Breast epithelium (tissue), 3 donors: ENCODE results near the gene FOLR3.

Source experiments
- POLR2A ChIP-seq: fragments of 450-650 bp; IDR thresholded peaks from one replicate; pipeline ENCODE4 v1.6.1; 2016; ENCODE audit warnings: antibody characterized with exemption, mild to moderate bottlenecking, moderate library complexity
- POLR2AphosphoS5 ChIP-seq, 3 donors: sonication (generic); formaldehyde crosslinking; IDR thresholded peaks; one replicate each; pipeline ENCODE4 v1.6.1; 2017; ENCODE audit warnings: antibody characterized with exemption in 3 of 3
- TF ChIP-seq, protein P1 (sequence below), 3 donors: fragments of 450-650 bp; IDR thresholded peaks; one replicate each; pipeline ENCODE4 v1.5.1; 2016 to 2017; ENCODE audit warnings: antibody characterized with exemption in 3 of 3, mild to moderate bottlenecking in 3 of 3, moderate library complexity in 3 of 3

GRCh38 chr11:72088076-72088808 lies 47.3 kb upstream of the FOLR3 start:
- TF ChIP-seq, protein P1, sequence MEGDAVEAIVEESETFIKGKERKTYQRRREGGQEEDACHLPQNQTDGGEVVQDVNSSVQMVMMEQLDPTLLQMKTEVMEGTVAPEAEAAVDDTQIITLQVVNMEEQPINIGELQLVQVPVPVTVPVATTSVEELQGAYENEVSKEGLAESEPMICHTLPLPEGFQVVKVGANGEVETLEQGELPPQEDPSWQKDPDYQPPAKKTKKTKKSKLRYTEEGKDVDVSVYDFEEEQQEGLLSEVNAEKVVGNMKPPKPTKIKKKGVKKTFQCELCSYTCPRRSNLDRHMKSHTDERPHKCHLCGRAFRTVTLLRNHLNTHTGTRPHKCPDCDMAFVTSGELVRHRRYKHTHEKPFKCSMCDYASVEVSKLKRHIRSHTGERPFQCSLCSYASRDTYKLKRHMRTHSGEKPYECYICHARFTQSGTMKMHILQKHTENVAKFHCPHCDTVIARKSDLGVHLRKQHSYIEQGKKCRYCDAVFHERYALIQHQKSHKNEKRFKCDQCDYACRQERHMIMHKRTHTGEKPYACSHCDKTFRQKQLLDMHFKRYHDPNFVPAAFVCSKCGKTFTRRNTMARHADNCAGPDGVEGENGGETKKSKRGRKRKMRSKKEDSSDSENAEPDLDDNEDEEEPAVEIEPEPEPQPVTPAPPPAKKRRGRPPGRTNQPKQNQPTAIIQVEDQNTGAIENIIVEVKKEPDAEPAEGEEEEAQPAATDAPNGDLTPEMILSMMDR (IDR thresholded peaks at IDR 0.05): no peak
- TF ChIP-seq POLR2A (no peak), POLR2AphosphoS5 (IDR thresholded peaks at IDR 0.05) (no peak)
